GM23338 (cell line): ENCODE results near the gene CMYA5. TPM values are rescaled to one million over a fixed set of nuclear protein-coding genes. Genes with fewer than 3 reads are reported as not detected.

ENCODE experiments used
- ATAC-seq: fragments of 200-7000 bp; cut with Tn5 transposase; 3 replicates; pipeline ENCODE4 v1.9.1; 2020
- DNase-seq: peaks from one replicate; pipeline ENCODE4 v3.0.0-alpha.2; 2015; ENCODE audit warnings: low spot score
- H2AFZ ChIP-seq: fragments of 200-600 bp; sonication (generic); 2 replicates; pipeline ENCODE4 v1.8.0; 2016; ENCODE audit warnings: antibody characterized with exemption, mild to moderate bottlenecking, moderate library complexity
- H3F3A ChIP-seq: fragments of 200-600 bp; sonication (generic); replicated peaks from 2 replicates; pipeline ENCODE4 v1.8.0; 2017; ENCODE audit warnings: antibody characterized with exemption, mixed run types, low read depth
- H3K27ac ChIP-seq: fragments of 200-600 bp; sonication (generic); 2 replicates; pipeline ENCODE4 v1.6.1; 2016; ENCODE audit warnings: low read depth
- H3K27me3 ChIP-seq: fragments of 200-600 bp; sonication (generic); 2 replicates; pipeline ENCODE4 v1.8.0; 2016; ENCODE audit warnings: mild to moderate bottlenecking, mixed run types, moderate library complexity; ENCODE audit not compliant: insufficient read depth
- H3K36me3 ChIP-seq: fragments of 200-600 bp; sonication (generic); 2 replicates; pipeline ENCODE4 v1.8.0; 2016; ENCODE audit warnings: mild to moderate bottlenecking; ENCODE audit not compliant: insufficient read depth
- H3K4me1 ChIP-seq: fragments of 200-600 bp; sonication (generic); 2 replicates; pipeline ENCODE4 v1.8.0; 2016; ENCODE audit warnings: mild to moderate bottlenecking, moderate library complexity; ENCODE audit not compliant: insufficient read depth
- H3K4me2 ChIP-seq: fragments of 200-600 bp; sonication (generic); 2 replicates; pipeline ENCODE4 v1.7.1; 2017; ENCODE audit warnings: mixed run types
- H3K4me3 ChIP-seq: fragments of 200-600 bp; sonication (generic); 2 replicates; pipeline ENCODE4 v1.6.1; 2016; ENCODE audit warnings: mixed run types
- H3K79me2 ChIP-seq: fragments of 200-600 bp; sonication (generic); replicated peaks from 2 replicates; pipeline ENCODE4 v1.8.0; 2017; ENCODE audit warnings: mild to moderate bottlenecking; ENCODE audit not compliant: insufficient read depth
- H3K9me2 ChIP-seq: fragments of 200-600 bp; sonication (generic); 2 replicates; pipeline ENCODE4 v1.8.0; 2017; ENCODE audit not compliant: insufficient read depth
- H4K20me1 ChIP-seq: fragments of 200-600 bp; sonication (generic); replicated peaks from 2 replicates; pipeline ENCODE4 v1.8.0; 2017; ENCODE audit warnings: mild to moderate bottlenecking; ENCODE audit not compliant: insufficient read depth
- H3K27ac Mint-ChIP-seq: 2 replicates; pipeline ENCODE4 v1.8.0; 2020; ENCODE audit warnings: inconsistent platforms, mild to moderate bottlenecking, moderate library complexity, mixed read lengths
- H3K27me3 Mint-ChIP-seq: 3 replicates; pipeline ENCODE4 v1.8.0; 2022; ENCODE audit warnings: low read depth, mild to moderate bottlenecking, moderate library complexity, mixed read lengths, inconsistent platforms; ENCODE audit not compliant: insufficient read depth, poor library complexity
- H3K36me3 Mint-ChIP-seq: 3 replicates; pipeline ENCODE4 v1.8.0; 2021; ENCODE audit warnings: low read depth, mild to moderate bottlenecking, inconsistent platforms, moderate library complexity, mixed read lengths
- H3K4me1 Mint-ChIP-seq: 3 replicates; pipeline ENCODE4 v1.8.0; 2020; ENCODE audit warnings: mild to moderate bottlenecking, inconsistent platforms, mixed read lengths
- H3K4me3 Mint-ChIP-seq: 3 replicates; pipeline ENCODE4 v1.8.0; 2021; ENCODE audit warnings: moderate library complexity, mild to moderate bottlenecking, inconsistent platforms, mixed read lengths
- H3K9me3 Mint-ChIP-seq: 3 replicates; pipeline ENCODE4 v1.8.0; 2020; ENCODE audit warnings: moderate library complexity, mild to moderate bottlenecking, inconsistent platforms, mixed read lengths
- CREB1 ChIP-seq: fragments of 250-450 bp; sonication (Bioruptor Pico); IDR thresholded peaks from 2 replicates; pipeline ENCODE4 v1.5.0; 2020; ENCODE audit warnings: low read depth, mild to moderate bottlenecking, moderate library complexity
- CTCF ChIP-seq, 2 experiments: fragments of 200-600 bp in 1 of 2; sonication (generic) in 1 of 2; conservative IDR thresholded peaks; 2 replicates each; pipeline versions ENCODE4 v1.5.1 to v1.6.1; 2016 to 2017; ENCODE audit warnings: antibody characterized with exemption in 2 of 2, low read depth in 2 of 2, mild to moderate bottlenecking in 2 of 2, moderate library complexity in 1 of 2
- ETS1 ChIP-seq: IDR thresholded peaks from 2 replicates; pipeline ENCODE4 v1.6.1; 2016; ENCODE audit warnings: antibody characterized with exemption
- EZH2 ChIP-seq: fragments of 200-600 bp; sonication (generic); IDR thresholded peaks from one replicate; pipeline ENCODE4 v1.8.0; 2017; ENCODE audit warnings: antibody characterized with exemption, mild to moderate bottlenecking, low read depth; ENCODE audit not compliant: unreplicated experiment
- EZH2phosphoT487 ChIP-seq: fragments of 200-600 bp; sonication (generic); IDR thresholded peaks from one replicate; pipeline ENCODE4 v1.8.1; 2018; ENCODE audit warnings: antibody characterized with exemption; ENCODE audit not compliant: unreplicated experiment
- JUNB ChIP-seq: IDR thresholded peaks from one replicate; pipeline ENCODE4 v1.6.1; 2016; ENCODE audit warnings: antibody characterized with exemption; ENCODE audit not compliant: unreplicated experiment
- NANOG ChIP-seq: IDR thresholded peaks from 2 replicates; pipeline ENCODE4 v1.6.1; 2016; ENCODE audit warnings: antibody characterized with exemption, borderline replicate concordance
- POLR2AphosphoS5 ChIP-seq: IDR thresholded peaks from 2 replicates; pipeline ENCODE4 v1.6.1; 2016; ENCODE audit warnings: antibody characterized with exemption, low read depth
- STAT1 ChIP-seq: IDR thresholded peaks from one replicate; pipeline ENCODE4 v1.6.1; 2016; ENCODE audit warnings: antibody characterized with exemption; ENCODE audit not compliant: unreplicated experiment
- ZNF114 ChIP-seq: fragments of 250-450 bp; sonication (Bioruptor Pico); IDR thresholded peaks from 2 replicates; pipeline ENCODE4 v1.5.0; 2020; ENCODE audit warnings: mild to moderate bottlenecking, moderate library complexity
- ZNF331 ChIP-seq: fragments of 250-450 bp; sonication (Bioruptor Pico); IDR thresholded peaks from 2 replicates; pipeline ENCODE4 v1.5.0; 2020; ENCODE audit warnings: low read depth, mild to moderate bottlenecking, moderate library complexity
- polyA plus RNA-seq: library from polyadenylated mRNA; unstranded; fragments of >200 nt; fragmentation: Nextera tagmentation; extraction: Ambion mirVana; gene quantifications from 2 replicates; pipeline ENCODE4 v1.2.1, GENCODE V29; 2016
- total RNA-seq: library from RNA; depleted of rRNA; stranded (reverse); fragments of >200 nt; shearing (Covaris generic); gene quantifications from 2 replicates; pipeline ENCODE4 v1.2.3, GENCODE V29; 2014
- TF ChIP-seq, protein P1 (sequence below): fragments of 250-450 bp; sonication (Bioruptor Pico); IDR thresholded peaks from 2 replicates; pipeline ENCODE4 v1.5.0; 2020; ENCODE audit warnings: mild to moderate bottlenecking, moderate library complexity
- TF ChIP-seq, protein P2 (sequence below): IDR thresholded peaks from one replicate; pipeline ENCODE4 v1.6.1; 2018; ENCODE audit warnings: antibody characterized with exemption; ENCODE audit not compliant: unreplicated experiment

CMYA5 gene
- total and polyA plus RNA-seq, 2 experiments from 2014 or later, result 0.45 to 0.49 TPM

DNA sequence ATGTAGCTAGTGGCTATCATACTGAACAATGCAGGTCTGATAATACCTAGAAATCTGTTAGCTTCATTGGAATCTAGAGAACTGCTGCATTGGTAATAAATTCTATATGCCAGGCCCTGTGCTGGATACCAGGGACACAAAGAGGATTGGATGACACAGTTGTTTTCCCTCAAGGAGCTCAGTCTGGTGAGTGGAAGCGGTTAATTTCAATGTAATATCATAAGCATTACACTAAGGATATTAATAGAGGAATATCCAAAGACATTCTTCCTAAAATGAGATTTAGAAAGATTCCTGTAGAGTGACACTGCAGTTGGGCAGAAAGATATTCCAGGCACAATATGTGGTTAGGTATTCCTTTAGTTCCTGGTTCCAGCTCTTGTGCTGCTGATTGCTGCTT lies 5.9 kb downstream of the CMYA5 start:
- no peak overlapping the region for H3K27ac Mint-ChIP-seq
- no peak for ATAC-seq

More for the DNA sequence above, 5.9 kb downstream of the CMYA5 start:
- Histone ChIP-seq H3K4me3 (no peak overlapping the region), H3K27me3 (peaks cover 4% of the 10 kb centered on the region; the same call in 1 of the 2 replicates), H3F3A (peaks cover 4% of the 10 kb centered on the region; the same call in 1 of the 2 replicates), H3K36me3 (no peaks in the 10 kb centered on the region), H3K9me2 (peaks cover 4% of the 10 kb centered on the region; the same call in 1 of the 2 replicates), H2AFZ (no peak overlapping the region), H3K27ac (no peak overlapping the region), H3K4me2 (no peak overlapping the region), H3K79me2 (no peaks in the 10 kb centered on the region), H4K20me1 (no peaks in the 10 kb centered on the region), H3K4me1 (peaks cover 6% of the 10 kb centered on the region; the same call in 1 of the 2 replicates)
- H3K27me3 Mint-ChIP-seq, result peaks cover 4% of the 10 kb centered on the region
- no peak for DNase-seq
- peaks cover 8% of the 10 kb centered on the region; the same call in 2 of the 3 replicates for H3K9me3 Mint-ChIP-seq
- no peak overlapping the region for H3K4me3 Mint-ChIP-seq
- H3K4me1 Mint-ChIP-seq, result peaks cover 16% of the 10 kb centered on the region
- TF ChIP-seq, protein P1, sequence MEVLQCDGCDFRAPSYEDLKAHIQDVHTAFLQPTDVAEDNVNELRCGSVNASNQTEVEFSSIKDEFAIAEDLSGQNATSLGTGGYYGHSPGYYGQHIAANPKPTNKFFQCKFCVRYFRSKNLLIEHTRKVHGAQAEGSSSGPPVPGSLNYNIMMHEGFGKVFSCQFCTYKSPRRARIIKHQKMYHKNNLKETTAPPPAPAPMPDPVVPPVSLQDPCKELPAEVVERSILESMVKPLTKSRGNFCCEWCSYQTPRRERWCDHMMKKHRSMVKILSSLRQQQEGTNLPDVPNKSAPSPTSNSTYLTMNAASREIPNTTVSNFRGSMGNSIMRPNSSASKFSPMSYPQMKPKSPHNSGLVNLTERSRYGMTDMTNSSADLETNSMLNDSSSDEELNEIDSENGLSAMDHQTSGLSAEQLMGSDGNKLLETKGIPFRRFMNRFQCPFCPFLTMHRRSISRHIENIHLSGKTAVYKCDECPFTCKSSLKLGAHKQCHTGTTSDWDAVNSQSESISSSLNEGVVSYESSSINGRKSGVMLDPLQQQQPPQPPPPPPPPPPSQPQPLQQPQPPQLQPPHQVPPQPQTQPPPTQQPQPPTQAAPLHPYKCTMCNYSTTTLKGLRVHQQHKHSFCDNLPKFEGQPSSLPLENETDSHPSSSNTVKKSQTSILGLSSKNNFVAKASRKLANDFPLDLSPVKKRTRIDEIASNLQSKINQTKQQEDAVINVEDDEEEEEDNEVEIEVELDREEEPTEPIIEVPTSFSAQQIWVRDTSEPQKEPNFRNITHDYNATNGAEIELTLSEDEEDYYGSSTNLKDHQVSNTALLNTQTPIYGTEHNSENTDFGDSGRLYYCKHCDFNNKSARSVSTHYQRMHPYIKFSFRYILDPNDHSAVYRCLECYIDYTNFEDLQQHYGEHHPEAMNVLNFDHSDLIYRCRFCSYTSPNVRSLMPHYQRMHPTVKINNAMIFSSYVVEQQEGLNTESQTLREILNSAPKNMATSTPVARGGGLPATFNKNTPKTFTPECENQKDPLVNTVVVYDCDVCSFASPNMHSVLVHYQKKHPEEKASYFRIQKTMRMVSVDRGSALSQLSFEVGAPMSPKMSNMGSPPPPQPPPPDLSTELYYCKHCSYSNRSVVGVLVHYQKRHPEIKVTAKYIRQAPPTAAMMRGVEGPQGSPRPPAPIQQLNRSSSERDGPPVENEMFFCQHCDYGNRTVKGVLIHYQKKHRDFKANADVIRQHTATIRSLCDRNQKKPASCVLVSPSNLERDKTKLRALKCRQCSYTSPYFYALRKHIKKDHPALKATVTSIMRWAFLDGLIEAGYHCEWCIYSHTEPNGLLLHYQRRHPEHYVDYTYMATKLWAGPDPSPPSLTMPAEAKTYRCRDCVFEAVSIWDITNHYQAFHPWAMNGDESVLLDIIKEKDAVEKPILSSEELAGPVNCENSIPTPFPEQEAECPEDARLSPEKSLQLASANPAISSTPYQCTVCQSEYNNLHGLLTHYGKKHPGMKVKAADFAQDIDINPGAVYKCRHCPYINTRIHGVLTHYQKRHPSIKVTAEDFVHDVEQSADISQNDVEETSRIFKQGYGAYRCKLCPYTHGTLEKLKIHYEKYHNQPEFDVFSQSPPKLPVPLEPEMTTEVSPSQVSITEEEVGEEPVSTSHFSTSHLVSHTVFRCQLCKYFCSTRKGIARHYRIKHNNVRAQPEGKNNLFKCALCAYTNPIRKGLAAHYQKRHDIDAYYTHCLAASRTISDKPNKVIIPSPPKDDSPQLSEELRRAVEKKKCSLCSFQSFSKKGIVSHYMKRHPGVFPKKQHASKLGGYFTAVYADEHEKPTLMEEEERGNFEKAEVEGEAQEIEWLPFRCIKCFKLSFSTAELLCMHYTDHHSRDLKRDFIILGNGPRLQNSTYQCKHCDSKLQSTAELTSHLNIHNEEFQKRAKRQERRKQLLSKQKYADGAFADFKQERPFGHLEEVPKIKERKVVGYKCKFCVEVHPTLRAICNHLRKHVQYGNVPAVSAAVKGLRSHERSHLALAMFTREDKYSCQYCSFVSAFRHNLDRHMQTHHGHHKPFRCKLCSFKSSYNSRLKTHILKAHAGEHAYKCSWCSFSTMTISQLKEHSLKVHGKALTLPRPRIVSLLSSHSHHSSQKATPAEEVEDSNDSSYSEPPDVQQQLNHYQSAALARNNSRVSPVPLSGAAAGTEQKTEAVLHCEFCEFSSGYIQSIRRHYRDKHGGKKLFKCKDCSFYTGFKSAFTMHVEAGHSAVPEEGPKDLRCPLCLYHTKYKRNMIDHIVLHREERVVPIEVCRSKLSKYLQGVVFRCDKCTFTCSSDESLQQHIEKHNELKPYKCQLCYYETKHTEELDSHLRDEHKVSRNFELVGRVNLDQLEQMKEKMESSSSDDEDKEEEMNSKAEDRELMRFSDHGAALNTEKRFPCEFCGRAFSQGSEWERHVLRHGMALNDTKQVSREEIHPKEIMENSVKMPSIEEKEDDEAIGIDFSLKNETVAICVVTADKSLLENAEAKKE (CRISPR knock-in tag), result no peak
- TF ChIP-seq JUNB (no peak), STAT1 (no peak), CTCF (conservative IDR thresholded peaks at IDR 0.05; ENCODE audit: low read depth in 2 of 2) (no peak), ZNF331 (CRISPR knock-in tag) (no peak), EZH2phosphoT487 (no peak), ZNF114 (CRISPR knock-in tag) (no peak), ETS1 (no peak), EZH2 (no peak), CREB1 (CRISPR knock-in tag) (no peak), NANOG (no peak), POLR2AphosphoS5 (no peak)
- TF ChIP-seq, protein P2, sequence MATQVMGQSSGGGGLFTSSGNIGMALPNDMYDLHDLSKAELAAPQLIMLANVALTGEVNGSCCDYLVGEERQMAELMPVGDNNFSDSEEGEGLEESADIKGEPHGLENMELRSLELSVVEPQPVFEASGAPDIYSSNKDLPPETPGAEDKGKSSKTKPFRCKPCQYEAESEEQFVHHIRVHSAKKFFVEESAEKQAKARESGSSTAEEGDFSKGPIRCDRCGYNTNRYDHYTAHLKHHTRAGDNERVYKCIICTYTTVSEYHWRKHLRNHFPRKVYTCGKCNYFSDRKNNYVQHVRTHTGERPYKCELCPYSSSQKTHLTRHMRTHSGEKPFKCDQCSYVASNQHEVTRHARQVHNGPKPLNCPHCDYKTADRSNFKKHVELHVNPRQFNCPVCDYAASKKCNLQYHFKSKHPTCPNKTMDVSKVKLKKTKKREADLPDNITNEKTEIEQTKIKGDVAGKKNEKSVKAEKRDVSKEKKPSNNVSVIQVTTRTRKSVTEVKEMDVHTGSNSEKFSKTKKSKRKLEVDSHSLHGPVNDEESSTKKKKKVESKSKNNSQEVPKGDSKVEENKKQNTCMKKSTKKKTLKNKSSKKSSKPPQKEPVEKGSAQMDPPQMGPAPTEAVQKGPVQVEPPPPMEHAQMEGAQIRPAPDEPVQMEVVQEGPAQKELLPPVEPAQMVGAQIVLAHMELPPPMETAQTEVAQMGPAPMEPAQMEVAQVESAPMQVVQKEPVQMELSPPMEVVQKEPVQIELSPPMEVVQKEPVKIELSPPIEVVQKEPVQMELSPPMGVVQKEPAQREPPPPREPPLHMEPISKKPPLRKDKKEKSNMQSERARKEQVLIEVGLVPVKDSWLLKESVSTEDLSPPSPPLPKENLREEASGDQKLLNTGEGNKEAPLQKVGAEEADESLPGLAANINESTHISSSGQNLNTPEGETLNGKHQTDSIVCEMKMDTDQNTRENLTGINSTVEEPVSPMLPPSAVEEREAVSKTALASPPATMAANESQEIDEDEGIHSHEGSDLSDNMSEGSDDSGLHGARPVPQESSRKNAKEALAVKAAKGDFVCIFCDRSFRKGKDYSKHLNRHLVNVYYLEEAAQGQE, result no peak
- H3K36me3 Mint-ChIP-seq, result peaks cover 13% of the 10 kb centered on the region
